Type B pancreatic cell (in vitro differentiated cells): ENCODE data around the gene ZNF677. TPM values are rescaled to one million over a fixed set of nuclear protein-coding genes. Genes with fewer than 3 reads are reported as not detected.

ENCODE experiments used
- total RNA-seq: library from RNA; stranded (reverse); gene quantifications from 2 replicates; pipeline ENCODE4 v1.2.1, GENCODE V29; 2021; ENCODE audit warnings: low replicate concordance

ZNF677 gene
- total RNA-seq, 1 donor from 2014 or later: 47.9 TPM

Other genes starting within 250 kb of the ZNF677 start
- 0.17 and 0.50 TPM in 2 replicates for gene ERVV-1, start 241.0 kb downstream of the ZNF677 start, total RNA-seq
- 0.53 and 2.2 TPM in 2 replicates for gene ERVV-2, start 210.1 kb downstream of the ZNF677 start, total RNA-seq
- 30.7 and 35.9 TPM in 2 replicates for gene ZNF160, start 151.5 kb downstream of the ZNF677 start, total RNA-seq
- gene ZNF415, start 122.0 kb downstream of the ZNF677 start, total RNA-seq: 15.5 and 15.6 TPM in 2 replicates
- 14.6 and 15.8 TPM in 2 replicates for gene ZNF347, start 95.8 kb downstream of the ZNF677 start, total RNA-seq
- gene ZNF665, start 61.5 kb downstream of the ZNF677 start, total RNA-seq: 5.0 and 7.2 TPM in 2 replicates
- gene VN1R2, start 3.4 kb upstream of the ZNF677 start, total RNA-seq: not detected in 2 replicates
- gene VN1R4, start 12.8 kb upstream of the ZNF677 start, total RNA-seq: not detected in 2 replicates
- gene ZNF845, start 78.9 kb upstream of the ZNF677 start, total RNA-seq: 9.3 and 12.0 TPM in 2 replicates
- gene ZNF525, start 110.8 kb upstream of the ZNF677 start, total RNA-seq: 19.7 and 31.3 TPM in 2 replicates
- gene ZNF765, start 140.3 kb upstream of the ZNF677 start, total RNA-seq: 14.5 and 20.0 TPM in 2 replicates
- 15.3 and 18.0 TPM in 2 replicates for gene ZNF761, start 177.1 kb upstream of the ZNF677 start, total RNA-seq
- gene ZNF813, start 212.9 kb upstream of the ZNF677 start, total RNA-seq: 7.6 and 10.6 TPM in 2 replicates